Neural progenitor cell (in vitro differentiated cells): ENCODE results near the gene NR2F6.

Source experiments
- EZH2 ChIP-seq: fragments of 200-600 bp; sonication (generic); IDR thresholded peaks from 2 replicates; pipeline ENCODE4 v1.6.1; 2017; ENCODE audit warnings: antibody characterized with exemption, mild to moderate bottlenecking, moderate library complexity
- EZH2phosphoT487 ChIP-seq: fragments of 200-600 bp; sonication (generic); IDR thresholded peaks from 2 replicates; pipeline ENCODE4 v1.6.1; 2017; ENCODE audit warnings: antibody characterized with exemption
- TF ChIP-seq, protein P1 (sequence below): fragments of 200-600 bp; sonication (generic); IDR thresholded peaks from 2 replicates; pipeline ENCODE4 v1.5.1; 2017; ENCODE audit warnings: antibody characterized with exemption, mild to moderate bottlenecking

GRCh38 chr19:17192751-17193150 lies 53.0 kb downstream of the NR2F6 start:
- no peak for TF ChIP-seq EZH2
- TF ChIP-seq, protein P1, sequence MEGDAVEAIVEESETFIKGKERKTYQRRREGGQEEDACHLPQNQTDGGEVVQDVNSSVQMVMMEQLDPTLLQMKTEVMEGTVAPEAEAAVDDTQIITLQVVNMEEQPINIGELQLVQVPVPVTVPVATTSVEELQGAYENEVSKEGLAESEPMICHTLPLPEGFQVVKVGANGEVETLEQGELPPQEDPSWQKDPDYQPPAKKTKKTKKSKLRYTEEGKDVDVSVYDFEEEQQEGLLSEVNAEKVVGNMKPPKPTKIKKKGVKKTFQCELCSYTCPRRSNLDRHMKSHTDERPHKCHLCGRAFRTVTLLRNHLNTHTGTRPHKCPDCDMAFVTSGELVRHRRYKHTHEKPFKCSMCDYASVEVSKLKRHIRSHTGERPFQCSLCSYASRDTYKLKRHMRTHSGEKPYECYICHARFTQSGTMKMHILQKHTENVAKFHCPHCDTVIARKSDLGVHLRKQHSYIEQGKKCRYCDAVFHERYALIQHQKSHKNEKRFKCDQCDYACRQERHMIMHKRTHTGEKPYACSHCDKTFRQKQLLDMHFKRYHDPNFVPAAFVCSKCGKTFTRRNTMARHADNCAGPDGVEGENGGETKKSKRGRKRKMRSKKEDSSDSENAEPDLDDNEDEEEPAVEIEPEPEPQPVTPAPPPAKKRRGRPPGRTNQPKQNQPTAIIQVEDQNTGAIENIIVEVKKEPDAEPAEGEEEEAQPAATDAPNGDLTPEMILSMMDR = no peak
- no peak for TF ChIP-seq EZH2phosphoT487
